Activated CD8-positive, alpha-beta memory T cell treated with anti-CD3 and anti-CD28 coated beads for 36 hours (primary cell): ENCODE data around the gene KLHL4. TPM values are rescaled to one million over a fixed set of nuclear protein-coding genes. Genes with fewer than 3 reads are reported as not detected.
"Not testable (repeated sequence)": the region's sequence is repeated elsewhere in the genome, so short reads cannot be mapped to it uniquely, and the experiment has no call there.

Source experiments
- CTCF ChIA-PET: fragments of 350-600 bp; sonication (Branson Sonifier 250); formaldehyde crosslinking; loops from one replicate; lab custom pipeline; 2021; ENCODE audit warnings: antibody characterized with exemption; lab: Charles Lee
- POLR2A ChIA-PET: fragments of 350-600 bp; sonication (Branson Sonifier 250); formaldehyde crosslinking; loops from one replicate; lab custom pipeline; 2021; ENCODE audit warnings: antibody characterized with exemption; lab: Charles Lee
- total RNA-seq, 2 experiments: library from RNA; stranded (reverse); gene quantifications; one replicate each; pipeline ENCODE4 v1.2.3, GENCODE V29; 2021

KLHL4 gene
- total RNA-seq, 2 experiments from 2014 or later = 0.11 to 0.19 TPM

DNA sequence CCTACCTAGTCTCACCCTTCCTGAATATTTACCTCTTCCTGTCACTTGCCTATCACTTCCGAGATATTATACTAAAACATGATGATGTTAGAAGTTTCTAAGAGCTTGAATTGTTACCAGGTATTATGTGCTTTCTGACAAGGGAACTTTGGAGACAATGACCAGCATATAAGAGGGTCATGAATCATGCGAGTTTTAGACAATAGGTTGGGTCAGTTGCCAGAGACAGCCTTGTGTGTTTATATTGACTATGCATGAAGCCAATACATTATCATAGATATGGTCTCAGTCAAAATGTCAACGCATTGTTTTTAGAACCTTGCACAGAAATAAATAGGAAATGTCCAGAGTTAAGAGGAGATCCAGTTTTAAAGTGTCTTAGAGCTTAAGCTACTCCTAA is 116.8 kb downstream of the KLHL4 start:
- POLR2A ChIA-PET = no interaction called here
- CTCF ChIA-PET = no interaction called here

GRCh38 chrX:87636533-87636932 is 118.9 kb downstream of the KLHL4 start:
- CTCF ChIA-PET = no interaction called here
- POLR2A ChIA-PET = no interaction called here

DNA sequence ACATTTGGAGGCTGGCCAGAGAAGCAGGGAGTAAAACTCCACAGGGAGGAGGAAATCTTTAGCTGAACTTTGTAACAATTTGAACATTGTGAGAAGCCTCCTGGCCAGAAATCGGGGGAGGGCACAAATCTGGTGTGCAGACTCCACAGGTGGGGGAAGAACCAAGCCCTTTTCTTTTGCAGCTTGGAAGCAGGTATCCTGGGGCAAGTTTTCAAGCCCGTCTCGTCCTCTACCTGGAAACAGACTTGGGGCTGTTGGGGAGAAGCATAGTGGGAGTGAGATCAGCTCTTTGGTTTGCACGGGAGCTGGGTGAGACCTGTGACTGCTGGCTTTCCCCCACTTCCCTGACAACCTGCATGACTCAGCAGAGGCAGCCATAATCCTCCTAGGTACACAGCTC is 123.8 kb downstream of the KLHL4 start:
- CTCF ChIA-PET, POLR2A ChIA-PET: not testable (repeated sequence)

- ChIA-PET POLR2A (no interaction called here), CTCF (no interaction called here)
These were observed 144.2 kb downstream of the KLHL4 start for GRCh38 chrX:87661761-87662160.

DNA sequence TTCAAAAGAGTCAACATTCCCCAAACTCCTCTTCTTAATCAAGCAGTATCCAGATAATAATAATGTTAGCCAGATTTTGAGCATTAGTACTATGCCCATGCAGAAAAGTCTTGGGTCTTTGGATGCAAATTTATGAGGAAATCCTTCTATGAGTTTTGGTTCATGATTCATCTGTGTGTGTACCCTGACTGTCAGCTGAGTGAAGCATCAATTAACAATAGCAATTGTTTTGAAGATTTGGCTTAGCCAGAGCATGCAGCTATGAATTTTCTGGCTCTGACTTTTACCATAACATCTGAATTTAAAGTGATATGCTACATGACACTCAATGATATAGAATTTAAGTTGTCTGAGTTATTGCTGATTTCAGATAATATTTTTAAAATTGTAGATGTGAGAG is 145.8 kb downstream of the KLHL4 start:
- CTCF ChIA-PET = no interaction called here
- POLR2A ChIA-PET = no interaction called here

- POLR2A ChIA-PET = no interaction called here
- CTCF ChIA-PET = no interaction called here
These were observed 146.8 kb downstream of the KLHL4 start for GRCh38 chrX:87664381-87664780.

DNA sequence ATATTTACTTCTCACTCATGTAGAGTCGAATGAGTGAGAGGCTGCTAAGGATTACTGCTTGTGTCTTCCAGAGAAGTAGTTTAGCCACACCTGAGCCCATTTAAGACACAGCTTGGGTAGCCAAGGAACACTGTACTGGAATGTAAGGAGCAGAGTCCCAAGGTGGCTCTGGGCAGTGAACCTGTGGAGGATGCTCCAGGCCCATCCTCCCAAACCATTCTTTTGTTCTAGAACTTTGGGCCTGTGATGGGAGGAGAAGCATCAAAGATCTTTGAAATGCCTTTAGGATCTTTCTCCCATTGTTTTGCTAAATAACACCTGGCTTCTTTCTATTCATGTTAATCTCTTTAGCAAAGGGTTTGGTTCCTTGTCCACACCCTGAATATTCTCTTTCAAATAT is 162.2 kb downstream of the KLHL4 start:
- CTCF ChIA-PET = no interaction called here
- POLR2A ChIA-PET = no interaction called here

DNA sequence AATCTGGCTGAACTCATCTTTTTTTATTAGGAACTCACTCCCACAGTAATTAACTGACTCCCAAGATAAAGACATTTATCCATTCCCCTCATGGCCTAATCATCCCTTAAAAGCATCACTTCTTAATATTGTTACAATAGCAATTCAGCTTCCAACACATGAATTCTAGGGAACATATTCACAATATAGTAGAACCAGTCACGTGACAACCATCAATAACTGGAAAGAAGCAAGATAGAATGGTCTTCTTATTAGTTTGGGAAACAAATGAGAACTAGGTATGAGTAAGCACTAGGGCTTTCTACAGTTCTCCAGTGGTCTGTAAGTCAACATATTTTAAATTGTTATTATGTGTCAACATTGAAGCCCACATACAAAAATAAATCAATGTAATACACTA is 170.1 kb downstream of the KLHL4 start:
- ChIA-PET POLR2A (no interaction called here), CTCF (no interaction called here)

GRCh38 chrX:87688113-87688748 is 170.6 kb downstream of the KLHL4 start:
- CTCF ChIA-PET, POLR2A ChIA-PET: not testable (repeated sequence)

DNA sequence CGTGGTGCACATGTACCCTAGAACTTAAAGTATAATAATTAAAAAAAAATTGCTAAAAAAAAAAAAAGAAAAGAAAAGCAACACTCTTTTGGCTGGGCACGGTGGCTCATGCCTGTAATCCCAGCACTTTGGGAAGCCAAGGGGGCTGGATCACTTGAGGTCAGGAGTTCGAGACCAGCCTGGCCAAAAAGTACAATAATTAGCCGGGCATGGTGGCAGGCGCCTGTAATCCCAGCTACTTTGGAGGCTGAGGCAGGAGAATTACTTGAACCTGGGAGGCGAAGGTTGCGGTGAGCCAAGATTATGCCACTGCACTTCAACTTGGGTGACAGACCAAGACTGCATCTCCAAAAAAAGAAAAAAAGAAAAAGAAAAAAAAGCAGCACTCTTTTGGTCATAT is 171.6 kb downstream of the KLHL4 start:
- POLR2A ChIA-PET, CTCF ChIA-PET: not testable (repeated sequence)

GRCh38 chrX:87693204-87693603 is 175.6 kb downstream of the KLHL4 start:
- POLR2A ChIA-PET = no interaction called here
- CTCF ChIA-PET = no interaction called here

DNA sequence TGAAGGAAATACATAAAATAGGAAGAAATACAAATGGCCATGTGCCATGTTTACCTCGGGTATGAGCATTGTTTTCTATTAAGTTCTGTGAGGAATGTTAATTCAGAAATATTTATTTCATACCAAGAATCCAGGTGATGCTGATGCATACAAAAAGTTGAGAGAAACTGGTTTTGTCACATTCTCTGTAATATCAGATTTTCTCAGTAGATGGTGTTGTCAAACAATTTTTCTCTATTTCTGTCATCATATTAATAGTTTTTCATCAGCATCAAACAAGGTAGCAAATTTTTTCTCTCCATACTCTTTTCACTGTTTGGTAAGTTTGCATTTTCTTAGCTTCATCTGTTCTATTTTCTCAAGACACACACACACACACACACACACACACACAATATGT is 179.8 kb downstream of the KLHL4 start:
- ChIA-PET CTCF (no interaction called here), POLR2A (no interaction called here)

- CTCF ChIA-PET = no interaction called here
- POLR2A ChIA-PET = no interaction called here
These were observed 185.2 kb downstream of the KLHL4 start for GRCh38 chrX:87702795-87703194.

- CTCF ChIA-PET, POLR2A ChIA-PET: not testable (repeated sequence)
These were observed 185.9 kb downstream of the KLHL4 start for GRCh38 chrX:87703469-87703868.

- POLR2A ChIA-PET = no interaction called here
- CTCF ChIA-PET = no interaction called here
These were observed 188.5 kb downstream of the KLHL4 start for GRCh38 chrX:87706134-87706533.

DNA sequence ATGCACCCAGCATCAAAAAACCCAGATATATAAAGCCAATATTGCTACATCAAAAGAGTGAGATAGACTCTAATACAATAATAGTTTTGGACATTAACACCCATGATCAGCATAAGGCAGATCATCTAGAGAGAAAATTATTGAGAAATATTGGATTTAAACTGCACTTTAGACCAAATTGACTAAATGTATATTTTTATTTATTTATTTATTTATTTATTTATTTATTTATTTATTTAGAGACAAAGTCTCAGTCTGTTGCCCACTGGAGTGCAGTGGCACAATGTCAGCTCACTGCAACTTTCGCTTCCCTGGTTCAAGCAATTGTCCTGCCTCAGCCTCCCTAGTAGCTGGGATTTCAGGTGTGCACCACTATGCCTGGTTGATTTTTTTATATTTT is 193.0 kb downstream of the KLHL4 start:
- ChIA-PET CTCF (no interaction called here), POLR2A (no interaction called here)
